Stimulated activated naive CD8-positive, alpha-beta T cell treated with anti-CD3 and anti-CD28 coated beads, Interleukin-15, Interleukin-2, amounts not matched to agents 100 ng/mL and 50 ng/mL, for 24 hours (primary cell): ENCODE results near the gene MDH2.
"Not testable (repeated sequence)": the region's sequence is repeated elsewhere in the genome, so short reads cannot be mapped to it uniquely, and the experiment has no call there.

Experiments
- H3K27ac Mint-ChIP-seq: one replicate; pipeline ENCODE4 v1.8.0; 2021; ENCODE audit warnings: mild to moderate bottlenecking, mixed read lengths
- H3K27me3 Mint-ChIP-seq: one replicate; pipeline ENCODE4 v1.8.0; 2021; ENCODE audit warnings: mixed read lengths
- H3K36me3 Mint-ChIP-seq: one replicate; pipeline ENCODE4 v1.8.0; 2021; ENCODE audit warnings: low read depth, mixed read lengths
- H3K4me1 Mint-ChIP-seq: one replicate; pipeline ENCODE4 v1.8.0; 2021; ENCODE audit warnings: low read depth, mixed read lengths
- H3K4me3 Mint-ChIP-seq: one replicate; pipeline ENCODE4 v1.8.0; 2021; ENCODE audit warnings: mild to moderate bottlenecking, mixed read lengths
- H3K9me3 Mint-ChIP-seq: one replicate; pipeline ENCODE4 v1.8.0; 2021; ENCODE audit warnings: mixed read lengths

Gene MDH2

DNA sequence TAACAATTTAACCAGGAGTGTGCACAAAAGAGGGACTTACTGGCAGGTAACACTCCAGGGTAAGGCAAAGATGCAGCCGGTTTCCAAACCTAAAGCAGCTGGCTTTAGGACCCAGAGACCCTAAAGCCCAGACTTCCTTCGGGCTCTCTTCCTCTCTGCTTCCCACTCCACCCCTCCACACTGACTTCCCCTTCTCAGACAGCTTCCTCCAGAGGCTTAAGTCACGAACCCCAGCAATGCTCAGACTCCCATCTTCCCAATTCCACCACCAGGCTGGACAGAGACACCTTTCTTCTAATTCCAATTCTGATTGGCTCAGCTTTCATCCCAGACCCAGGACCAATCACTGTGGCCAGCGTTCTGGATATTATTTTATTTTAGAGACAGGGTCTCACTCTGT is 24.9 kb upstream of the MDH2 start:
- peaks cover 17% of the 10 kb centered on the region for H3K4me1 Mint-ChIP-seq
- no peak overlapping the region for H3K27ac Mint-ChIP-seq
- no peaks in the 10 kb centered on the region for H3K27me3 Mint-ChIP-seq
- no peaks in the 10 kb centered on the region for H3K9me3 Mint-ChIP-seq
- peaks cover 26% of the 10 kb centered on the region for H3K36me3 Mint-ChIP-seq
- H3K4me3 Mint-ChIP-seq, result no peak overlapping the region

DNA sequence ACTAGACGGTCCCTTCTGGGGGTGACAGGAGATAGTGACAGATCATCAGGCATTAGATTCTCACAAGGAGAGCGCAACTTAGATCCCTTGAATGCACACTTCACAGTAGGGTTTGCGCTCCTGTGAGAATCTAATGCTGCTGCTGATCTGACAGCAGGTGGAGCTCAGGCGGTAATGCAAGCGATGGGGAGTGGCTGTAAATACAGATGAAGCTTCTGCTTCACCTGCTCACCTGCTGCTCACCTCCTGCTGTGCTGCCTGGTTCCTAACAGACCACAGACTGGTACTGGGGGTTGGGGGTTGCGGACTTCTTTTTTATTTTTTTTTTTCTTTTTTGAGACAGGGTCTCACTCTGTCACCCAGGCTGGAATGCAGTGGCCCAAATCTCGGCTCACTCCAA is 18.2 kb upstream of the MDH2 start:
- not testable (repeated sequence) for H3K27ac Mint-ChIP-seq, H3K9me3 Mint-ChIP-seq, H3K4me1 Mint-ChIP-seq, H3K4me3 Mint-ChIP-seq, H3K27me3 Mint-ChIP-seq
- H3K36me3 Mint-ChIP-seq, result peaks cover 12% of the 10 kb centered on the region

DNA sequence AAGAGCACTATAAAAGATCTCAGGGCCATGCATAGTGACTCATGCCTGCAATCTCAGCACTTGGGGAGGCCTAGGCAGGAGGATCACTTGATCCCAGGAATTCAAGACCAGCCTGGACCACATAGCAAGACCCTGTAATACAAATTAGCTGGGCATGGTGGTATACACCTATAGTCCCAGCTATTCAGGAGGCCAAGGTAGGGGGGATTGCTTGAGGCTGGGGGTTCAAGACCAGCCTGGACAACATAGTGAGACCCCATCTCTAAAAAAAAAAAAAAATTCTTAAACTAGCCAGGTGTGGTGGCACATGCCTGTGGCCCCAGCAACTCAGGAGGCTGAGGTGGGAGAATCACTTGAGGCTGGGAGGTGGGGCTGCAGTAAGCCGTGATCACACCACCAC is 15.9 kb upstream of the MDH2 start:
- no peaks in the 10 kb centered on the region for H3K4me1 Mint-ChIP-seq
- H3K4me3 Mint-ChIP-seq, result no peak overlapping the region
- peaks cover 12% of the 10 kb centered on the region for H3K36me3 Mint-ChIP-seq
- H3K9me3 Mint-ChIP-seq, result no peaks in the 10 kb centered on the region
- no peak overlapping the region for H3K27ac Mint-ChIP-seq
- H3K27me3 Mint-ChIP-seq, result no peaks in the 10 kb centered on the region

DNA sequence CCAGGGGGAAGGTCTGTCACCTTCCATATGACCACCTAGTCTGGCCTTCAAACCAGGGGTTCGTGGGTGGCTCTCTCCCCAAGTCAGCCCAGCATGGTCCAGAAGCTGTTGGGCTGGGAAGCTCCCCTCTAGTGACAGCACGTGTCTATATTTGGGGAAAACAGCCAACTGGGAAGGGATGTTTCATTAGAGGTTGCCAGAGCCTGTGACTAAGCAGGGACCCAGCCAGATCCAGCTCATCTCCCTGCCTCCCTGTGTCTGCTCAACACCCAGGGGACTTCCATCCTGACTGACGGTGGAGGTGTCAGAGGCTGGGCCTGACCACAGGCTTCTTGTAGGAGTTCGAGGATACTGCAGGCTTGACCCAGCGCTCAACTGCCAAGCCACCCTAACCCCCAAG is 10.6 kb upstream of the MDH2 start:
- no peaks in the 10 kb centered on the region for H3K4me1 Mint-ChIP-seq

DNA sequence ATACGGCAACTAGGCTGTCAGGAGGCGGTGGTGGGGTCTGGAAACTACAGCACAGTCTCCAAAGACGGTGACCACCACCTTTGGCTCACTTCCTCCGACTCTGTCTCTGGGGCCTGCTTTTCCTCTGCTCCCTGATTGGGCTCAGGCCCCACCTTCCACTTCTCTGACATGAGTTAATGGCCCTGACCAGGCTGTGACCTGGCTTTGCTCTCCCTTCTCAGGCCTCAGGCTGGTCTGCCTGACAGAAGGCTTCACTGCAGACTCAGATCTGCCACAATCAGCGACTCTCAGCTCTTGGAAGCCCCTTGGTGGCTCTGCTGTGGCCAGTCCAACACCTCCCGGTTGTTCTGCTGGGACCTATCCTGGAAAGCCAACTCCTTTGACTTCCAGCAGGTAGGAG is 7.8 kb upstream of the MDH2 start:
- no peaks in the 10 kb centered on the region for H3K27me3 Mint-ChIP-seq
- no peak overlapping the region for H3K27ac Mint-ChIP-seq
- no peak overlapping the region for H3K4me3 Mint-ChIP-seq
- H3K9me3 Mint-ChIP-seq, result no peaks in the 10 kb centered on the region
- peaks cover 7% of the 10 kb centered on the region for H3K36me3 Mint-ChIP-seq
- H3K4me1 Mint-ChIP-seq, result peaks cover 7% of the 10 kb centered on the region

More for the DNA sequence above, 10.6 kb upstream of the MDH2 start:
- Mint-ChIP-seq H3K27ac (no peak overlapping the region), H3K4me3 (no peak overlapping the region), H3K36me3 (no peaks in the 10 kb centered on the region), H3K9me3 (no peaks in the 10 kb centered on the region), H3K27me3 (no peaks in the 10 kb centered on the region)

DNA sequence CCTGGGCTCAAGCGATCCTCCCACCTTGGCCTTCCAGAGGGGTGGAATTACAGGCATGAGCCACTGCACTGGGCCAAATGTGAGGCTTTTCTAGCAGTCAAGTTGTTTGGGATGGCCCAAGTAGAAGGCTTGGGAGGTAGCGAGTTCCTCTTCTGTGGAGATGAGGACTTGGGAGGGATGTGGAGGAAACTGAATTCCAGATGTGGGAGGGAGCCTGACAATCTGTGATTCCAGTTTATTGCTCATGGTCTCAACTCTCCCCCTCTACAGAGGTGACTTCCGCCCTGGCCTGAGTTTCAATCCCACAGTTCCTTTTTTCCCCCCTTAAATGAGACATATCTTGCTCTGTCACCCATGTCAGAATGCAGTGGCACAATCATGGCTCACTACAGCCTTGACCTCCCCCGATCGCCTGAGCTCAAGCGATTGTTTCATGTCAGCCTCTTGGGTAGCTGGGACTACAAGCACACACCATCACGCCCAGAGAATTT is 3.5 kb upstream of the MDH2 start:
- no peak overlapping the region for H3K4me3 Mint-ChIP-seq
- H3K4me1 Mint-ChIP-seq, result peaks cover 29% of the 10 kb centered on the region
- no peak overlapping the region for H3K27ac Mint-ChIP-seq
- no peaks in the 10 kb centered on the region for H3K9me3 Mint-ChIP-seq
- H3K36me3 Mint-ChIP-seq, result peaks cover 24% of the 10 kb centered on the region
- no peaks in the 10 kb centered on the region for H3K27me3 Mint-ChIP-seq

DNA sequence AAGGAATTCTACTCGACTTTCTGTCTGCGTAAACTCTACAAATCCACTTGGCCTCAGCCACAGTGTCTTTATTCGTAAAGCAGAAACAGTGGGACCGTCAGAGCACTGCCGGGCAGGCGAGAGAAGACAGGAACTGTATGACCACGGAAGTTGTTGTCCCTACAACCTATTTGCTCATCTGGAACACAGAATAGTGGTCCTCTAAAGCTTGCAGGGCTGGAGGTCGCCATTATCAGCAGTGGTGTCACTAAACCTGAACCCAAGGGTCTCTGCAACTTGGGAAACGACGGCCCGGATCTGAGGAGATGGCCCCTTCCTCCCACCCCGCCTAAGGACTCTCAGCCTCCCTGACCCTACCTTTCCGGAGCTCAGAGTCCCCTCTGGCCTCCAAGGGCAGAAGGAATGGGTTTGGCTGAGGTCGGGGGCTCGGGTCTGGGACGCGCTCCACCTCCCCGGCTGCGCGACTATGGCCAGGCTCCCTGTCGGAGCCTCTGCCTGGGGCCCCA is 548 bp upstream of the MDH2 start:
- peaks cover 48% of the 10 kb centered on the region for H3K36me3 Mint-ChIP-seq
- peak overlapping the region; percentile 98 for H3K4me3 Mint-ChIP-seq
- peaks cover 53% of the 10 kb centered on the region for H3K4me1 Mint-ChIP-seq
- H3K9me3 Mint-ChIP-seq, result no peaks in the 10 kb centered on the region
- H3K27ac Mint-ChIP-seq, result peak overlapping the region; percentile 98
- no peaks in the 10 kb centered on the region for H3K27me3 Mint-ChIP-seq

DNA sequence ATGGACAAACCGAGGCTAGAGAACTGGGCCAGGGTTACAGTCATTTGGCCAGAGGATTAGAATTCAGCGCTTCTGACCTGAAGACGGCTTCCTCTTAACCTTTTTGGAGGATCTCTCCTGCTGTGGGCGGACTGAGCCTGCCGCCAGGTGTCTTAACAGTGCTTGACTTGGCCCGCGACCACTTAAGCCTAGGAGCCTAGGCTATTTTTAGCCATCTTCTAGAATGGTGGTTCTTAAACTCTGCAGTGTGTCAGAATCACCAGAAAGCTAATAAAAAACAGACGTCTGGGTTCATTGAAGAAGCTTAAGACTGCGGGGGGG is 722 bp downstream of the MDH2 start:
- Mint-ChIP-seq H3K4me1 (peaks cover 58% of the 10 kb centered on the region), H3K9me3 (no peaks in the 10 kb centered on the region), H3K27ac (peak overlapping the region; percentile 98), H3K4me3 (peak overlapping the region; percentile 98), H3K36me3 (peaks cover 58% of the 10 kb centered on the region), H3K27me3 (no peaks in the 10 kb centered on the region)

DNA sequence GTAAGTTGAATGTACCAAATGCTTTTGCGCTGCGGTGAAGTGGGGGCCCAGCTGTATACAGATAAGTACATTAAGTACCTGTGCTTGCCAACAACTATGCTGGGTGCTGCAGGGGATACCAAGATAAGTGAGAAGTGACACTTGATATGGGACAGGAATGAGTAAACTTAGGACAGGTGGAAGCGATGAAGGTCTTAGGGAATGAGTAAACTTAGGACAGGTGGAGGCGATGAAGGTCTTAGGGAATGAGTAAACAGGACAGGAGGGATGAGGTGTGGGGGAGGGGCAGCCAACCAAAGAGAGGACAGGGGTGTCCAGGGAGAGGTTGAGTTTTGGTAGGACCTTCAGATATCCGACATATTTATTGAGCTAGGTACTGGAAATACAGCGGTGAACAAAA is 1.4 kb downstream of the MDH2 start:
- Mint-ChIP-seq H3K4me3 (peak overlapping the region; percentile 98), H3K4me1 (peaks cover 58% of the 10 kb centered on the region), H3K36me3 (peaks cover 59% of the 10 kb centered on the region), H3K27me3 (no peaks in the 10 kb centered on the region), H3K27ac (peak overlapping the region; percentile 77), H3K9me3 (no peaks in the 10 kb centered on the region)

DNA sequence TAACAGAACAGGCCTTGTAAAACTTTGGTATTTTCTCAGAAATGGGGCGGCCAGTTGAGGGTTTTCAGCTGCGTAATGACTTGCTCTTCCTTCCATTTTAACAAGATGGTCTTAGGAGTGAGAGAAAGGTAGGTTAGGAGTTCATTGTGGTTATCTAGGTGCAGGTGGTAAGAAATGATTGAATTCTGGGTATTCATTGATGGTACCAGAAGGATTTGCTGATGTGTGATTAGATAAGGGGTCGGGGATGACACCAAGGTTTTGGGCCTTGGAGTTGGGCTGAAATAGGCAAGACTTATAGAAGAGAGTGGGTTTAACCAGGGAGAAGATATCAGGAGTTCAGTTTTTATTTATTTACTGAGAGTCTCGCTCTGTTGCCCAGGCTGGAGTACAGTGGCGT is 2.6 kb downstream of the MDH2 start:
- Mint-ChIP-seq H3K4me3 (peak overlapping the region; percentile 40), H3K4me1 (peaks cover 47% of the 10 kb centered on the region), H3K27ac (peak overlapping the region; percentile 20), H3K27me3 (no peaks in the 10 kb centered on the region), H3K36me3 (peaks cover 50% of the 10 kb centered on the region), H3K9me3 (no peaks in the 10 kb centered on the region)

DNA sequence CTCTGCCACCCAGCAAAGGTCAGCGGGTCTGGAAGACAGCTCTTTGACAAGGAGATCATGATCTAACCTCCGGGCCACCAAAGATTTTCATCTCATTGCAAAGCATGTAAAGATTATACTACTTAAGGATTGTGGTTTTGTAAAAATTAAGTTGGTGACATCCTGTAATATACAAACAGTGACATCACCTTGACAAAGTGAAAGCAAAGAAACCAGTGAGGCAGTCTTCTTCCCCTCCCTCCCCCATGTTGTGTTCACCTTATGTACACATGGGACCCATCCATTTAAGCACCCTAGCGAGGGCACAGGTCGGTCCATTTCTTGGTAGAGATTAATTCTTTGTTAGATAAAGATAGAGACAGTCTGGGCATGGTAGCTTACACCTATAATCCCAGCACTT is 3.9 kb downstream of the MDH2 start:
- Mint-ChIP-seq H3K9me3 (no peaks in the 10 kb centered on the region), H3K36me3 (peaks cover 50% of the 10 kb centered on the region), H3K27ac (peak overlapping the region; percentile 23), H3K27me3 (no peaks in the 10 kb centered on the region), H3K4me3 (no peak overlapping the region), H3K4me1 (peaks cover 41% of the 10 kb centered on the region)

DNA sequence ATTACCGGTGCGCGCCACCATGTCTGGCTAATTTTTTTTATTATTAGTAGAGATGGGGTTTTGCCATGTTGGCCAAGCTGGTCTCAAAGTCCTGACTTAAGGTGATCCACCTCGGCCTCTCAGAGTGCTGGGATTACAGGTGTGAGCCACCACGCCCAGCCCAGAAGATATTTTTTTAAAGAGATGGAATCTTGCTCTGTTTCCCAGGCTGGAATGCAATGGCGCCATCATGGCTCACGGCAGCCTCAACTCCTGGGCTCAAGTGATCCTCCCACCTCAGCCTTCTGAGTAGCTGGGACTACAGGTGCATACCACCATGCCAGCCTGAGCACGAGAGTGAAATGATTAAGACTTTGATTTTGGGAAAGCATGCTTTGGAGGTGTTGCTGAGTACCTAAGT is 4.8 kb downstream of the MDH2 start:
- peaks cover 52% of the 10 kb centered on the region for H3K36me3 Mint-ChIP-seq
- not testable (repeated sequence) for H3K4me3 Mint-ChIP-seq, H3K9me3 Mint-ChIP-seq, H3K27ac Mint-ChIP-seq, H3K27me3 Mint-ChIP-seq
- peaks cover 39% of the 10 kb centered on the region for H3K4me1 Mint-ChIP-seq

DNA sequence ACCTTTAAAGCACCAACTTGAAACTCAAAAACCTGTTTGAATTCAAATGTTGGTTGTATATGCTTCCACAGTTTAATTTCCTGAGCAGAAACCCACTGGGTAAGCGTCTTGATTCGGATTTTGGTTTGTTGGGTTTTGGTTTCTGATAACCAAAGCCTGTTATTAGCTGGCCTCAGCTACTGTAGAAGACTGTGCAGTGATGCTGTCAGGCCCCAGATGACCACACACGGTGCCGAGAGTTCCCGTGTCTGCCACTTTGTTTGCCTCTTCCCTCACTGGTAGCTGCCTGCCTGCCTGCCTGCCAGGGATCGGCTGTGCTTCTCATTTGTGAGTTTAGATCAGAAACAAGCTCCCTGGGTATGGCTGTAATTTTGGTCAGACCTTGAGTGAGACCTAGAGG is 5.6 kb downstream of the MDH2 start:
- H3K4me3 Mint-ChIP-seq, result no peak overlapping the region
- no peak overlapping the region for H3K27ac Mint-ChIP-seq
- peaks cover 35% of the 10 kb centered on the region for H3K4me1 Mint-ChIP-seq
- H3K36me3 Mint-ChIP-seq, result peaks cover 56% of the 10 kb centered on the region
- no peaks in the 10 kb centered on the region for H3K27me3 Mint-ChIP-seq
- no peaks in the 10 kb centered on the region for H3K9me3 Mint-ChIP-seq

DNA sequence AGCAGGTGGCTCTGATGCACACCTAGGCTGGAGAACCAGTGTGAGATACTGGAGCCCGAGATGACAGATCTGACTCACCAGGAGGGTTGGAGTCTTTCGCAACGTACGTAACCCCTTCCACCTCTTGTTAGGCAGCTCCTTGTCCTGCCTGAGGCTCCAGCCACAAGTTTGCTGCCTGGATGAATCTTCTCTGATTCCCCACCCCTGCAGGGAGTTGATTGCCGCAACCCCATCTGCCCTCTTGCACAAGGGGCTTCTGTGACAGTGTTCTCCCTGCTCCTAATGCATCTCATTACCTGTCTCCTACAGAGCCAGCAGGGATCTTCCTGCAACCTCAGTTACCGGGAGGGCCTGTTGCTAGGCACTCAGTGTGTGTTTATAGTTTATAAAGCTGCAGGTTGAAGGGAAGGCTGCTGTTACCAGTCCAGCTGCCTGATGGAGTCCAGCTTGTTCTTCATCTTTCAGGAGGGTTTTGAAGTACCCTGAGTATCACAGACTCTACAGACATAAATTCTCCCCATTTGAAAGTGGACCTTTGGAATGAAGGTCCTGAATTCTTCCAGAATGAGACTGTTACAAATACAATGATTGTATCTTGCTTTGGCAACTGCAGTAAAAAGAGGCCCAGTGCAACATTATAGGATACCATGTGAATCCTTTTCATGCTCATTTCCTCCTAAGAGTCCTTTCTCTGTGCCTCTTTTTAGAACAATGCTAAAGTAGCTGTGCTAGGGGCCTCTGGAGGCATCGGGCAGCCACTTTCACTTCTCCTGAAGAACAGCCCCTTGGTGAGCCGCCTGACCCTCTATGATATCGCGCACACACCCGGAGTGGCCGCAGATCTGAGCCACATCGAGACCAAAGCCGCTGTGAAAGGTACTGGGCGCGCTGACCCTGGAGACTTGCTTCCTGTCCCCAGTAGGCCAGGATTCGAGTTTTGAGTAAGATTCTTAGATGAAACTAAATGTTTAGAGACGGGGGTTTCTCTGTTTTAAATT is 6.5 kb downstream of the MDH2 start:
- Mint-ChIP-seq H3K27me3 (no peaks in the 10 kb centered on the region), H3K4me1 (peaks cover 28% of the 10 kb centered on the region), H3K9me3 (no peaks in the 10 kb centered on the region), H3K4me3 (no peak overlapping the region), H3K36me3 (peaks cover 54% of the 10 kb centered on the region), H3K27ac (no peak overlapping the region)

DNA sequence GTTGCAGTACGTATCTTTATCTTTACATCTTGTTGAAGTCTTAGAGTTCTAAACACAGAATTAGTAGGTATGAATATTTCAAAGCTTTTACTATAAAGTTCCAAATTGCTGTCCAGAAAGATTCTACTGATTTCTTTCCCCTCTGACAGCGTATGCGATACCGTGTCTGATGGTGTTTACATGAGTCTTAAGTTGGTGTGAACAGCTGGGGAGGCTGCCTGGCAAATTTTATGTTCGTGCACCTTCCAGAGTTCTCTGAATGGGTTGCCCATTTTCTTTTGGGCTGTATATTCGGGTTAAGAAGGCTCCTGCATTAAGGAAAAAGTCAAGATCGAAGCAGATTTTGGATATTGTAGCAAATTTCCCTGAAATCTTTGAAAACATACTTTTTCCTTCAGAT is 8.3 kb downstream of the MDH2 start:
- no peak overlapping the region for H3K4me3 Mint-ChIP-seq
- peaks cover 53% of the 10 kb centered on the region for H3K36me3 Mint-ChIP-seq
- no peaks in the 10 kb centered on the region for H3K27me3 Mint-ChIP-seq
- H3K4me1 Mint-ChIP-seq, result peaks cover 12% of the 10 kb centered on the region
- H3K27ac Mint-ChIP-seq, result no peak overlapping the region
- no peaks in the 10 kb centered on the region for H3K9me3 Mint-ChIP-seq
